ENCODE results near the gene ATP10B. TPM values are rescaled to one million over a fixed set of nuclear protein-coding genes. Genes with fewer than 3 reads are reported as not detected.
A peak's percentile ranks its signal among the peaks of the same experiment; 100 is the strongest.

Gene ATP10B
- total and polyA plus RNA-seq, 2 of the 8 experiments (the other 6 are each of a cell fraction or from before 2014, with no cell fraction given): 0.06 to 0.11 TPM

DNA sequence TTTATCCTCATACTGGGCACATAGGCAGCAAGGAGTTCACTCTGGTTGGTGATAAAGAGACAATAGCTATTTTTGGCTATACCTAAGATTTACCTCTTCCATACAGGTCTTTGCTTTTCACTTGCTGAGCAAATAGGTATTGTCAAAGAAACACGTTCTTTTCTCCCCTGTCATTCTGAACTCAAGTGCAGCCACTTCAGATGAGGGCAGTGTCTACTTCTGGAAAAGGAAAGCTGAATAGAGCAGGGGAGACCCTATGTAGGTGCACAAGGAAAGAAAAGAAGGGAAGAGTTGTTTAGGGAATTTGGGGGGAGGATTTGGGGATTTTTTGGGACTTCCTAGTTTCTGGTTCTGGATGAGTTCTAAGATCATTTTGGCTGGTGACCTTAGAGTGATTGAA, 109.6 kb downstream of the ATP10B start:
- Histone ChIP-seq H3K79me2 (ENCODE audit: control insufficient read depth in 1 of 2, insufficient read depth in 2 of 2, low read length in 2 of 2) (no peaks in the 10 kb centered on the region), H2BK20ac (ENCODE audit: low read length) (no peak overlapping the region), H3K14ac (ENCODE audit: insufficient read length) (no peak overlapping the region), H4K5ac (ENCODE audit: insufficient read length, low read depth, low read length) (no peak overlapping the region), H2AFZ (ENCODE audit: low read length) (peak overlapping the region; percentile 17; the same call in 1 of the 2 replicates), H3K18ac (ENCODE audit: extremely low read depth, low read length) (no peak overlapping the region), H2BK120ac (replicated peaks; ENCODE audit: low read depth, low read length) (no peak overlapping the region), H3K23ac (ENCODE audit: insufficient read length) (no peak overlapping the region), H3K4ac (replicated peaks; ENCODE audit: insufficient read length, low read depth, low read length) (no peak overlapping the region), H3K9me3 (ENCODE audit: insufficient read depth in 2 of 2, low read depth in 1 of 2, low read length in 1 of 2) (no peaks in the 10 kb centered on the region), H3K4me2 (ENCODE audit: insufficient read depth in 1 of 2, low read depth in 2 of 2, low read length in 2 of 2) (no peak overlapping the region), H2BK15ac (ENCODE audit: low read length) (no peak overlapping the region), H3K56ac (replicated peaks; ENCODE audit: insufficient read length, low read depth, low read length) (no peak overlapping the region), H3K27ac (ENCODE audit: low read depth, low read length) (no peak overlapping the region), H2BK12ac (ENCODE audit: low read depth, low read length) (no peak overlapping the region), H3K27me3 (replicated peaks in 1 of 4; ENCODE audit: control insufficient read depth in 3 of 4, extremely low read depth in 1 of 4, insufficient read depth in 3 of 4, low read length in 3 of 4) (no peaks in the 10 kb centered on the region), H2AK5ac (ENCODE audit: low read depth, low read length) (no peak overlapping the region), H3K4me1 (replicated peaks in 1 of 4; ENCODE audit: control insufficient read depth in 3 of 4, insufficient read depth in 4 of 4, low read length in 3 of 4) (peaks cover 0 to 4% (median 0%) of the 10 kb centered on the region in 4 experiments; a peak in 3 of 7 replicates), H3K36me3 (ENCODE audit: control insufficient read depth in 2 of 4, insufficient read depth in 4 of 4, low read length in 3 of 4) (no peaks in the 10 kb centered on the region), H4K20me1 (replicated peaks in 1 of 2; ENCODE audit: control insufficient read depth in 1 of 2, insufficient read depth in 2 of 2, low read length in 2 of 2) (no peaks in the 10 kb centered on the region), H3K9ac (replicated peaks in 1 of 4; ENCODE audit: extremely low read depth in 1 of 4, low read depth in 3 of 4, low read length in 3 of 4) (no peak overlapping the region), H3K23me2 (ENCODE audit: low read depth, low read length) (no peaks in the 10 kb centered on the region), H2BK5ac (ENCODE audit: low read depth, low read length) (no peak overlapping the region), H4K91ac (replicated peaks; ENCODE audit: insufficient read length, low read length) (no peak overlapping the region), H3K4me3 (ENCODE audit: extremely low read depth in 1 of 4, insufficient read depth in 2 of 4, low read depth in 3 of 4, low read length in 4 of 4) (no peak overlapping the region), H3K79me1 (ENCODE audit: low read depth, low read length) (no peaks in the 10 kb centered on the region), H4K8ac (ENCODE audit: extremely low read depth, insufficient read depth, low read length) (no peak overlapping the region)
- ChIA-PET POLR2A (ENCODE audit: partially characterized antibody) (no interaction called here), CTCF (ENCODE audit: partially characterized antibody) (no interaction called here)
- FAIRE-seq (no peak), DNase-seq (ENCODE audit: low read depth in 1 of 2, low spot score in 2 of 2) (no peak)
- 75% methylated on average over 1 of the region's 1 CpG; no CpG with 5 or more reads in 1 of the 2 experiments for WGBS, 2 experiments (ENCODE audit: extremely low coverage in 1 of 2, insufficient coverage in 1 of 2, insufficient read length in 1 of 2, insufficient replicate concordance in 2 of 2, low coverage in 1 of 2, low lambda C conversion rate in 2 of 2, missing lambda C conversion rate in 1 of 2)
- no peak for TF ChIP-seq CTBP2 (IDR thresholded peaks at IDR 0.05; ENCODE audit: borderline replicate concordance, insufficient read depth, insufficient read length, low read length)

All from H1 (cell line).